H1 (cell line): ENCODE results near the gene LRRC8D. TPM values are rescaled to one million over a fixed set of nuclear protein-coding genes. Genes with fewer than 3 reads are reported as not detected.

Experiments
- ATF3 ChIP-seq: IDR thresholded peaks from 2 replicates; pipeline ENCODE4 v1.6.1; 2011; ENCODE audit warnings: low read depth, mild to moderate bottlenecking, low read length; ENCODE audit not compliant: insufficient read depth
- BACH1 ChIP-seq: IDR thresholded peaks from 2 replicates; pipeline ENCODE4 v1.6.1; 2012; ENCODE audit warnings: low read length, improper control_type of control experiment
- CBX5 ChIP-seq: fragments of 300-800, 300-1000 bp; sonication (generic); IDR thresholded peaks from 2 replicates; pipeline ENCODE4 v1.7.1; 2016; ENCODE audit warnings: antibody characterized with exemption, low read length, low read depth
- CHD7 ChIP-seq: fragments of 300-600 bp; sonication (generic); IDR thresholded peaks from 2 replicates; pipeline ENCODE4 v1.7.1; 2012; ENCODE audit warnings: low read length, moderate library complexity, mild to moderate bottlenecking, inconsistent platforms; ENCODE audit not compliant: insufficient replicate concordance
- HDAC6 ChIP-seq: IDR thresholded peaks from one replicate; pipeline ENCODE4 v1.7.1; 2012; ENCODE audit warnings: low read depth, mild to moderate bottlenecking, inconsistent platforms, low read length, moderate library complexity
- JUND ChIP-seq: IDR thresholded peaks from 2 replicates; pipeline ENCODE4 v1.6.1; 2011; ENCODE audit warnings: mild to moderate bottlenecking, improper control_type of control experiment, low read length
- NANOG ChIP-seq: IDR thresholded peaks from 2 replicates; pipeline ENCODE4 v1.6.1; 2011; ENCODE audit warnings: low read length, low read depth, mild to moderate bottlenecking, inconsistent platforms; ENCODE audit not compliant: insufficient read depth, poor library complexity, severe bottlenecking
- NRF1 ChIP-seq: IDR thresholded peaks from 2 replicates; pipeline ENCODE4 v1.6.1; 2011; ENCODE audit warnings: mild to moderate bottlenecking, low read depth, low read length, improper control_type of control experiment
- SRF ChIP-seq: IDR thresholded peaks from 2 replicates; pipeline ENCODE4 v1.6.1; 2011; ENCODE audit warnings: mild to moderate bottlenecking, low read depth, low read length, moderate library complexity
- YY1 ChIP-seq: IDR thresholded peaks from 2 replicates; pipeline ENCODE4 v1.6.1; 2011; ENCODE audit warnings: low read depth, mild to moderate bottlenecking, low read length
- polyA plus RNA-seq, 7 experiments: library from polyadenylated mRNA; depleted of rRNA in 3 of 7; stranded (reverse) in 5 of 7; unstranded in 2 of 7; fragments of >200 nt in 5 of 7; fragments of 200-250 nt in 2 of 7; gene quantifications; 1 replicate in 5 of 7; 2 replicates in 1 of 7; 4 replicates in 1 of 7; pipeline versions ENCODE4 v1.2.1 to v1.2.3, GENCODE V29; 2011 to 2013; ENCODE audit warnings: missing spikeins in 2 of 7, mixed read lengths in 2 of 7
- total RNA-seq: library from RNA; stranded (reverse); fragmentation: NEBNext Ultra II Directional; extraction: Animal tissue kit (Norgen Biotek cat#: 25700); gene quantifications from 2 replicates; pipeline ENCODE4 v1.2.1, GENCODE V29; 2021

Gene LRRC8D
- total and polyA plus RNA-seq, 2 of the 8 experiments (the other 6 are each of a cell fraction or from before 2014, with no cell fraction given), result 42.0 to 58.5 TPM

- no peak for TF ChIP-seq CHD7
- no peak for TF ChIP-seq CBX5
- TF ChIP-seq ATF3, result no peak
- no peak for TF ChIP-seq BACH1
- no peak for TF ChIP-seq YY1
- TF ChIP-seq HDAC6, result no peak
- no peak for TF ChIP-seq NANOG
- TF ChIP-seq SRF, result no peak
- TF ChIP-seq NRF1, result no peak
- TF ChIP-seq JUND, result no peak
Observed at GRCh38 chr1:89898695-89899470, 78.1 kb downstream of the LRRC8D start (continued).
